Measurements from ENCODE around the gene PCNX3.

- TF ChIP-seq CTCF (IDR thresholded peaks at IDR 0.05) (no peak), ZFX (IDR thresholded peaks at IDR 0.05; ENCODE audit: borderline replicate concordance) (no peak)
Observed at GRCh38 chr11:65634109-65634436, 18.5 kb downstream of the PCNX3 start.

Measured in 22Rv1 (cell line).